PC-3 (cell line): ENCODE measurements around the gene BDKRB2. TPM values are rescaled to one million over a fixed set of nuclear protein-coding genes. Genes with fewer than 3 reads are reported as not detected.

Experiments
- ATAC-seq: fragments of 200-7000 bp; cut with Tn5 transposase; 2 replicates; pipeline ENCODE4 v1.9.1; 2020; ENCODE audit warnings: mild to moderate bottlenecking, moderate library complexity
- BruUV-seq: library from RNA; stranded (reverse); fragments of 400-500 nt; replicated peaks from 2 replicates; lab custom pipeline; 2021; lab: Mats Ljungman, UMichigan
- CTCF ChIA-PET: fragments of 300-600 bp; sonication (Branson Sonifier 250); formaldehyde crosslinking; loops from one replicate; lab custom pipeline; 2022; ENCODE audit warnings: antibody characterized with exemption; lab: Charles Lee
- POLR2A ChIA-PET: fragments of 300-600 bp; sonication (Branson Sonifier 250); formaldehyde crosslinking; loops from one replicate; lab custom pipeline; 2022; ENCODE audit warnings: antibody characterized with exemption; ENCODE audit not compliant: unreplicated experiment; lab: Charles Lee
- DNase-seq: peaks from one replicate; pipeline ENCODE4 v3.0.0-alpha.2; 2015
- H2AFZ ChIP-seq: fragments of 300-600 bp; sonication (generic); 2 replicates; pipeline ENCODE4 v1.6.0; 2016; ENCODE audit warnings: antibody characterized with exemption, low read length
- H3F3A ChIP-seq: fragments of 300-600 bp; sonication (generic); one replicate; pipeline ENCODE4 v1.6.0; 2017; ENCODE audit warnings: antibody characterized with exemption, low read length, control low read depth, mild to moderate bottlenecking; ENCODE audit not compliant: unreplicated experiment
- H3K27ac ChIP-seq: fragments of 300-600 bp; sonication (generic); 2 replicates; pipeline ENCODE4 v1.5.1; 2016; ENCODE audit warnings: mild to moderate bottlenecking, low read length
- H3K27me3 ChIP-seq: fragments of 300-600 bp; sonication (generic); 2 replicates; pipeline ENCODE4 v1.6.1; 2016; ENCODE audit warnings: low read length, mixed read lengths
- H3K36me3 ChIP-seq: fragments of 300-600 bp; sonication (generic); 2 replicates; pipeline ENCODE4 v1.6.1; 2016; ENCODE audit warnings: low read depth, mixed run types, low read length, mixed read lengths
- H3K4me1 ChIP-seq: fragments of 300-600 bp; sonication (generic); 2 replicates; pipeline ENCODE4 v1.5.1; 2016; ENCODE audit warnings: low read length; ENCODE audit not compliant: insufficient read depth
- H3K4me2 ChIP-seq: fragments of 300-600 bp; sonication (generic); 2 replicates; pipeline ENCODE4 v1.6.0; 2016; ENCODE audit warnings: low read length
- H3K4me3 ChIP-seq: fragments of 300-600 bp; sonication (generic); 2 replicates; pipeline ENCODE4 v1.5.1; 2016; ENCODE audit warnings: mild to moderate bottlenecking, low read length, mixed read lengths
- H3K79me2 ChIP-seq: fragments of 300-600 bp; sonication (generic); 2 replicates; pipeline ENCODE4 v1.6.1; 2017; ENCODE audit warnings: low read length, mixed read lengths
- H3K9ac ChIP-seq: fragments of 300-600 bp; sonication (generic); 2 replicates; pipeline ENCODE4 v1.6.0; 2016; ENCODE audit warnings: mild to moderate bottlenecking, low read length
- H3K9me2 ChIP-seq: fragments of 300-600 bp; sonication (generic); replicated peaks from 2 replicates; pipeline ENCODE4 v1.6.1; 2016; ENCODE audit warnings: mixed run types, low read length, mixed read lengths
- H3K9me3 ChIP-seq: fragments of 300-600 bp; sonication (generic); 2 replicates; pipeline ENCODE4 v1.6.1; 2016; ENCODE audit warnings: low read length, mixed read lengths
- H4K20me1 ChIP-seq: fragments of 300-600 bp; sonication (generic); 2 replicates; pipeline ENCODE4 v1.6.1; 2016; ENCODE audit warnings: low read length, mixed read lengths
- CTCF ChIP-seq: fragments of 300-600 bp; sonication (generic); conservative IDR thresholded peaks from 2 replicates; pipeline ENCODE4 v1.5.1; 2017; ENCODE audit warnings: antibody characterized with exemption, low read depth, mild to moderate bottlenecking, low read length
- EZH2 ChIP-seq: fragments of 300-600 bp; sonication (generic); IDR thresholded peaks from one replicate; pipeline ENCODE4 v1.6.1; 2017; ENCODE audit warnings: antibody characterized with exemption, mild to moderate bottlenecking, low read length; ENCODE audit not compliant: unreplicated experiment
- EZH2phosphoT487 ChIP-seq: fragments of 300-600 bp; sonication (generic); IDR thresholded peaks from 2 replicates; pipeline ENCODE4 v1.6.1; 2018; ENCODE audit warnings: mild to moderate bottlenecking, antibody characterized with exemption, low read length, borderline replicate concordance
- intact Hi-C: fragments of 100-400 bp; cut with micrococcal nuclease; formaldehyde crosslinking; loops from 2 replicates; pipeline ENCODE4 v1.9.0; 2023
- total RNA-seq: library from RNA; depleted of rRNA; stranded (reverse); fragments of >200 nt; gene quantifications from 2 replicates; pipeline ENCODE4 v1.2.3, GENCODE V29; 2014

Gene BDKRB2
- total RNA-seq, 1 experiment from 2014 or later: 0.07 TPM

DNA sequence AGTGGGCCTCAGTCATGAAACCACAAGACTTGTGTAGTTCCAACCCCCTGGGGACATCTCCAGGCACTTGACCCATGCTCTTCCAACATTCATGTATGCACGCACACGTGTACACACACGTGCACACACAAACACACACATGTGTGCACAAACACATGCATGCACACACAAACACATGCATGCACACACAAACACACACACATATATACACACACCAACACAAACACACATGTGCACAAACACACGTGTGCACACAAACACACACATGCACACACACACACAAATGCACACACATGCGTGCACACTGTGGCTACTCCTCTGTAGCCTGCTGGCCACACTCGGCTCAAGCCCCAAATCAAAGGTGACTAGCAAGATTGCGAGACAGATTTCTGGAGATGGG, 22.8 kb downstream of the BDKRB2 start:
- no peak overlapping the region for H3K4me3 ChIP-seq
- H3K4me2 ChIP-seq: no peak overlapping the region
- H3K79me2 ChIP-seq: no peaks in the 10 kb centered on the region
- H3K9ac ChIP-seq: no peak overlapping the region
- H3K27ac ChIP-seq: no peak overlapping the region
- no peaks in the 10 kb centered on the region for H4K20me1 ChIP-seq
- ATAC-seq (no peak), DNase-seq (no peak)
- POLR2A ChIA-PET: no interaction called here
- H3K36me3 ChIP-seq: no peaks in the 10 kb centered on the region
- BruUV-seq: no TSS peak
- H2AFZ ChIP-seq: no peak overlapping the region
- no peak for TF ChIP-seq CTCF
- no peak for TF ChIP-seq EZH2
- no peak for TF ChIP-seq EZH2phosphoT487
- CTCF ChIA-PET: no interaction called here
- H3K9me3 ChIP-seq: no peaks in the 10 kb centered on the region
- H3F3A ChIP-seq: no peaks in the 10 kb centered on the region
- no peaks in the 10 kb centered on the region for H3K9me2 ChIP-seq
- peaks cover 16% of the 10 kb centered on the region for H3K27me3 ChIP-seq
- intact Hi-C loops: no loop called here
- no peaks in the 10 kb centered on the region for H3K4me1 ChIP-seq

DNA sequence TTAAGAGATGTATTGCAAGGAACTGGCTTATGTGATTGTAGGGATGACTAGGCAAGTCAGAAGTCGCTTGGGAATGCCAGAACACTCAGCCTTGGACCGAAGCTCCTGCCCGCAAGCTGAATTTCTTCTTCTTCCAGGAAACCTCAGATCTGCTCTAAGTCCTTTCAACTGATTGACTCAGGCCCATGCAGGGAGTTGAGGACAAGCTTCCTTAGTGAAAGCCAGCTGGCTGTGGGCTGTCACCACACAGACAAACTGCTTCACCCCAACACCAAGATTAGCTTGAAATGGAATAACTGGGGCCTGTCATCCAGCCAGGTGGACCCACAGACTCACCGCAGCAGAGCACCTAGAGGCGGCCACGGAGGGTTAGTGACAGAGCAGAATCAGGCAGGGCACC, 24.7 kb downstream of the BDKRB2 start:
- Histone ChIP-seq H3K4me2 (no peak overlapping the region), H3K4me1 (no peaks in the 10 kb centered on the region), H3K27me3 (peaks cover 35% of the 10 kb centered on the region), H3K9me3 (no peaks in the 10 kb centered on the region), H3K27ac (no peak overlapping the region), H3K4me3 (no peak overlapping the region), H3K9me2 (no peaks in the 10 kb centered on the region), H3K9ac (no peak overlapping the region), H3K36me3 (no peaks in the 10 kb centered on the region), H3F3A (no peaks in the 10 kb centered on the region), H4K20me1 (no peaks in the 10 kb centered on the region), H3K79me2 (no peaks in the 10 kb centered on the region), H2AFZ (no peak overlapping the region)
- DNase-seq (no peak), ATAC-seq (no peak)
- CTCF ChIA-PET: no interaction called here
- intact Hi-C loops: no loop called here
- BruUV-seq: no TSS peak
- TF ChIP-seq EZH2phosphoT487 (no peak), EZH2 (no peak), CTCF (no peak)
- POLR2A ChIA-PET: no interaction called here

DNA sequence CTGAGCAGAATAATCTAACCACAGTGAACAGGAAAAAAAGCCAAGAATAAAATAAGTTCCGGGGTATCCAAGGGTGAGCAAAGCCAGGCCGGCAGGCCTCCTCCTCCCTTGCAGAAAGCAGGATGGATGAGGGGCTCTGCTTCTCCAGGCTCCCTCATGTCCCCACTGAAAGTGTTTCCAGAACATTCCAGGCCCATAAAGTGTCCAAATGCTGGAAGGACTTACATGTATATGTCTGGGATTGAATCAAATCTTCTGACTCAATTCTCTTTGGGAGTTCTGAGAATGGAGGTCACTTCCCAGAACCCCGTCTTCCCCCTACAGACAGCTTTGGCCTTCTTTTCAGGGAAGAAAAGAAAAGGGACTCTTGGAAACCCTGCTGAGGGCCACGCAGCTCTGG, 26.4 kb downstream of the BDKRB2 start:
- Histone ChIP-seq H3K4me3 (no peak overlapping the region), H3F3A (no peaks in the 10 kb centered on the region), H3K9ac (no peak overlapping the region), H2AFZ (no peak overlapping the region), H3K4me1 (no peaks in the 10 kb centered on the region), H3K9me2 (no peaks in the 10 kb centered on the region), H4K20me1 (no peaks in the 10 kb centered on the region), H3K9me3 (no peaks in the 10 kb centered on the region), H3K27me3 (peaks cover 39% of the 10 kb centered on the region), H3K27ac (no peak overlapping the region), H3K79me2 (no peaks in the 10 kb centered on the region), H3K4me2 (no peak overlapping the region), H3K36me3 (no peaks in the 10 kb centered on the region)
- intact Hi-C loops: no loop called here
- DNase-seq (no peak), ATAC-seq (no peak)
- POLR2A ChIA-PET: no interaction called here
- CTCF ChIA-PET: no interaction called here
- TF ChIP-seq EZH2phosphoT487 (no peak), EZH2 (no peak), CTCF (no peak)
- no TSS peak for BruUV-seq
